CD4-positive, alpha-beta T cell (primary cell): ENCODE measurements around the gene TIGD6. TPM values are rescaled to one million over a fixed set of nuclear protein-coding genes. Genes with fewer than 3 reads are reported as not detected.
A peak's percentile ranks its signal among the peaks of the same experiment; 100 is the strongest.

Experiments
- ATAC-seq: fragments of 200-7000 bp; cut with Tn5 transposase; one replicate; pipeline ENCODE4 v1.10.0; 2022; ENCODE audit warnings: mild to moderate bottlenecking; ENCODE audit not compliant: poor library complexity
- CTCF ChIA-PET: fragments of 350-600 bp; sonication (Branson Sonifier 250); formaldehyde crosslinking; loops from one replicate; lab custom pipeline; 2021; ENCODE audit warnings: antibody characterized with exemption, inconsistent platforms; lab: Charles Lee
- POLR2A ChIA-PET: fragments of 350-600 bp; sonication (Branson Sonifier 250); formaldehyde crosslinking; loops from one replicate; lab custom pipeline; 2021; ENCODE audit warnings: antibody characterized with exemption, inconsistent platforms; lab: Charles Lee
- DNase-seq, 14 experiments: peaks; one replicate each; pipeline ENCODE4 v3.0.0-alpha.2; 2013 to 2020; ENCODE audit warnings: mixed read lengths in 2 of 14
- H3K27ac ChIP-seq, 2 donors: one replicate each; pipeline versions ENCODE4 v1.5.1 to v1.7.0; 2013; ENCODE audit warnings: low read length in 2 of 2, low read depth in 1 of 2, mild to moderate bottlenecking in 1 of 2
- H3K27me3 ChIP-seq, 2 experiments: 1 replicate in 1 of 2; 2 replicates in 1 of 2; pipeline versions ENCODE4 v1.6.1 to v1.7.0; 2013; ENCODE audit warnings: low read length in 2 of 2, control low read depth in 1 of 2, mild to moderate bottlenecking in 1 of 2, moderate library complexity in 1 of 2; ENCODE audit not compliant: insufficient read depth in 2 of 2, control insufficient read depth in 1 of 2
- H3K36me3 ChIP-seq: one replicate; pipeline ENCODE4 v1.6.1; 2013; ENCODE audit warnings: low read length, control low read depth; ENCODE audit not compliant: insufficient read depth
- H3K4me1 ChIP-seq: one replicate; pipeline ENCODE4 v1.6.1; 2013; ENCODE audit warnings: low read length, control low read depth; ENCODE audit not compliant: insufficient read depth
- H3K4me3 ChIP-seq: one replicate; pipeline ENCODE4 v1.5.1; 2013; ENCODE audit warnings: mild to moderate bottlenecking, low read length, moderate library complexity
- H3K9me3 ChIP-seq, 2 experiments: 1 replicate in 1 of 2; 2 replicates in 1 of 2; pipeline versions ENCODE4 v1.6.1 to v1.7.0; 2013; ENCODE audit warnings: low read length in 2 of 2, mild to moderate bottlenecking in 2 of 2, control low read depth in 1 of 2, moderate library complexity in 1 of 2; ENCODE audit not compliant: control insufficient read depth in 1 of 2, insufficient read depth in 1 of 2
- H3K27ac Mint-ChIP-seq: one replicate; pipeline ENCODE4 v1.8.0; 2020; ENCODE audit warnings: mixed read lengths
- H3K27me3 Mint-ChIP-seq: one replicate; pipeline ENCODE4 v1.8.0; 2021; ENCODE audit warnings: mixed read lengths
- H3K36me3 Mint-ChIP-seq: one replicate; pipeline ENCODE4 v1.8.0; 2021; ENCODE audit warnings: low read depth, mixed read lengths
- H3K4me1 Mint-ChIP-seq: one replicate; pipeline ENCODE4 v1.8.0; 2021; ENCODE audit warnings: low read depth, mixed read lengths
- H3K4me3 Mint-ChIP-seq: one replicate; pipeline ENCODE4 v1.8.0; 2020; ENCODE audit warnings: mild to moderate bottlenecking, mixed read lengths
- H3K9me3 Mint-ChIP-seq: one replicate; pipeline ENCODE4 v1.8.0; 2020; ENCODE audit warnings: mixed read lengths
- intact Hi-C, 2 experiments: fragments of 100-400 bp; cut with DNase I in 1 of 2; cut with micrococcal nuclease in 1 of 2; formaldehyde crosslinking; loops; one replicate each; pipeline versions ENCODE4 v1.15.1 to v1.9.0; 2023 to 2025; cut with DNase I, micrococcal nuclease
- total RNA-seq, 174 experiments: library from RNA in 2 of 174; stranded (reverse) in 2 of 174; gene quantifications; one replicate each; pipeline ENCODE4 v1.2.3 and lab custom pipeline; 2021 to 2026
- TF ChIP-seq, protein P1 (sequence below): fragments of 200-600 bp; IDR thresholded peaks from one replicate; pipeline ENCODE4 v1.8.0; 2022; ENCODE audit warnings: antibody characterized with exemption, mild to moderate bottlenecking

TIGD6 gene
- total RNA-seq, 2 experiments from 2014 or later: 1.0 to 1.4 TPM

GRCh38 chr5:149990518-149991376 lies 9.7 kb downstream of the TIGD6 start:
- ChIA-PET CTCF (interaction anchor here (0.6 to 2.6 kb wide), 21 partner anchors 9 to 459 kb away, joined by 3 to 26 read pairs (median 5); partner anchors contain the start of genes HMGXB3, RPS14, SLC26A2 and TIGD6), POLR2A (interaction anchor here (1.2 kb wide), 1 partner anchor 156 kb away, joined by 3 read pairs; no protein-coding TSS in a partner anchor)
- H3K4me1 Mint-ChIP-seq: no peaks in the 10 kb centered on the region
- ATAC-seq: peak; percentile 94
- no peak overlapping the region for H3K4me3 Mint-ChIP-seq
- TF ChIP-seq, protein P1, sequence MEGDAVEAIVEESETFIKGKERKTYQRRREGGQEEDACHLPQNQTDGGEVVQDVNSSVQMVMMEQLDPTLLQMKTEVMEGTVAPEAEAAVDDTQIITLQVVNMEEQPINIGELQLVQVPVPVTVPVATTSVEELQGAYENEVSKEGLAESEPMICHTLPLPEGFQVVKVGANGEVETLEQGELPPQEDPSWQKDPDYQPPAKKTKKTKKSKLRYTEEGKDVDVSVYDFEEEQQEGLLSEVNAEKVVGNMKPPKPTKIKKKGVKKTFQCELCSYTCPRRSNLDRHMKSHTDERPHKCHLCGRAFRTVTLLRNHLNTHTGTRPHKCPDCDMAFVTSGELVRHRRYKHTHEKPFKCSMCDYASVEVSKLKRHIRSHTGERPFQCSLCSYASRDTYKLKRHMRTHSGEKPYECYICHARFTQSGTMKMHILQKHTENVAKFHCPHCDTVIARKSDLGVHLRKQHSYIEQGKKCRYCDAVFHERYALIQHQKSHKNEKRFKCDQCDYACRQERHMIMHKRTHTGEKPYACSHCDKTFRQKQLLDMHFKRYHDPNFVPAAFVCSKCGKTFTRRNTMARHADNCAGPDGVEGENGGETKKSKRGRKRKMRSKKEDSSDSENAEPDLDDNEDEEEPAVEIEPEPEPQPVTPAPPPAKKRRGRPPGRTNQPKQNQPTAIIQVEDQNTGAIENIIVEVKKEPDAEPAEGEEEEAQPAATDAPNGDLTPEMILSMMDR: peak; percentile 97
- Histone ChIP-seq H3K4me3 (no peak overlapping the region), H3K36me3 (no peaks in the 10 kb centered on the region), H3K27ac (no peak overlapping the region), H3K27me3 (no peaks in the 10 kb centered on the region), H3K9me3 (no peaks in the 10 kb centered on the region), H3K4me1 (no peaks in the 10 kb centered on the region)
- H3K9me3 Mint-ChIP-seq: no peaks in the 10 kb centered on the region
- no peak overlapping the region for H3K27ac Mint-ChIP-seq
- DNase-seq: peak; percentile 46 to 83 (median 57)
- intact Hi-C loops: loop anchor here (1.0 to 10.0 kb wide), 5 partner anchors 138 to 1606 kb away; partner anchors contain the start of genes FBXO38 (in 1 of the 2) and TCOF1 (in 1 of the 2)
- H3K36me3 Mint-ChIP-seq: peaks cover 10% of the 10 kb centered on the region
- H3K27me3 Mint-ChIP-seq: no peaks in the 10 kb centered on the region

DNA sequence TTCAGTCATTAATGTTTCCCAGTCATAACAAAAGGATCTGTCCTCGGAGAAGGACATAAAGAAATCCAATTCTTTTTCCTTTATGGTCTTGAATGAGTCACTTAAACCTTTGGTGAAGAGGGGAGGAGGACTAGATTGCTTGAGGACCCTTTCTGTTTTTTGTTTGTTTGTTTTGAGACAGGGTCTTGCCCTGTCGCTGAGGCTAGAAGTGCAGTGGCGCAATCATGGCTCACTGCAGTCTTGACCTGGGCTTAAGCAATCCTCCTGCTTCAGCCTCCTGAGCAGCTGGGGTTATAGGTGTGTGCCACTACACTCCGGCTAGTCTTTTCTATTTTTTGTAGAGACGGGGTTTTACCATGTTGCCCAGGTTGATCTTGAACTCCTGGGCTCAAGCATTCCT lies 12.3 kb downstream of the TIGD6 start:
- ChIA-PET CTCF (no interaction called here), POLR2A (no interaction called here)
- no peaks in the 10 kb centered on the region for H3K36me3 Mint-ChIP-seq
- TF ChIP-seq, protein P1: no peak
- intact Hi-C loops: no loop called here
- Histone ChIP-seq H3K4me3 (no peak overlapping the region), H3K27ac (no peak overlapping the region), H3K9me3 (no peaks in the 10 kb centered on the region), H3K36me3 (no peaks in the 10 kb centered on the region), H3K27me3 (no peaks in the 10 kb centered on the region), H3K4me1 (no peaks in the 10 kb centered on the region)
- no peaks in the 10 kb centered on the region for H3K27me3 Mint-ChIP-seq
- no peak overlapping the region for H3K27ac Mint-ChIP-seq
- H3K9me3 Mint-ChIP-seq: no peaks in the 10 kb centered on the region
- no peak for ATAC-seq
- no peaks in the 10 kb centered on the region for H3K4me1 Mint-ChIP-seq
- no peak for DNase-seq
- H3K4me3 Mint-ChIP-seq: no peak overlapping the region

DNA sequence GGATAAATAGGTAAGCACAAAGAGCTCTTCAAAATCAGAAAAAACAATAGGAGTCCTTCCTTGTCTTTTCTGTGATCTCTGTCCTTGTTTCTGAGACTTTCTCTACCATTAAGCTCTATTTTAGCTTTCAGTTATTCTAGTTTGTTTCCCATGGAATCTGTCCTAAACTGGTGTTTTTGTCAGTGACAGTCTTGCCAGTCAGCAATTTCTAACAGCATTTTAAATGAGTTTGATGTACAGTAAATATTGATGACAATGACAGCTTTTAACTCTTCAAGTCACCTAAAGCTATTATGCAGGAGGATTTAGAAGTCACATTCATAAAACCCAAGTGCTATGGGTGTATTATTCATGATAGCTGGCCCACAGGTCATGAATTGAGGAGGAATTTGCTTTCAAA lies 17.9 kb downstream of the TIGD6 start:
- DNase-seq: no peak
- no peak overlapping the region for H3K4me3 Mint-ChIP-seq
- Histone ChIP-seq H3K36me3 (peaks cover 29% of the 10 kb centered on the region), H3K4me1 (no peaks in the 10 kb centered on the region), H3K9me3 (no peaks in the 10 kb centered on the region), H3K4me3 (no peak overlapping the region), H3K27me3 (no peaks in the 10 kb centered on the region), H3K27ac (no peak overlapping the region)
- H3K4me1 Mint-ChIP-seq: no peaks in the 10 kb centered on the region
- POLR2A ChIA-PET: no interaction called here
- TF ChIP-seq, protein P1: no peak
- intact Hi-C loops: no loop called here
- no peaks in the 10 kb centered on the region for H3K9me3 Mint-ChIP-seq
- no peaks in the 10 kb centered on the region for H3K27me3 Mint-ChIP-seq
- H3K36me3 Mint-ChIP-seq: peaks cover 46% of the 10 kb centered on the region
- CTCF ChIA-PET: no interaction called here
- no peak overlapping the region for H3K27ac Mint-ChIP-seq
- no peak for ATAC-seq
